Astrocyte (in vitro differentiated cells and primary cell): ENCODE data around the gene ZNHIT3.

ENCODE experiments used
- EZH2 ChIP-seq: IDR thresholded peaks from 2 replicates; pipeline ENCODE4 v1.6.1; 2012; ENCODE audit warnings: mild to moderate bottlenecking, low read length, inconsistent platforms; ENCODE audit not compliant: insufficient read depth
- TF ChIP-seq, protein P1 (sequence below): IDR thresholded peaks from 2 replicates; pipeline ENCODE4 v1.5.1; 2011; ENCODE audit warnings: low read depth, mild to moderate bottlenecking, inconsistent platforms, low read length, moderate library complexity; ENCODE audit not compliant: insufficient read depth

DNA sequence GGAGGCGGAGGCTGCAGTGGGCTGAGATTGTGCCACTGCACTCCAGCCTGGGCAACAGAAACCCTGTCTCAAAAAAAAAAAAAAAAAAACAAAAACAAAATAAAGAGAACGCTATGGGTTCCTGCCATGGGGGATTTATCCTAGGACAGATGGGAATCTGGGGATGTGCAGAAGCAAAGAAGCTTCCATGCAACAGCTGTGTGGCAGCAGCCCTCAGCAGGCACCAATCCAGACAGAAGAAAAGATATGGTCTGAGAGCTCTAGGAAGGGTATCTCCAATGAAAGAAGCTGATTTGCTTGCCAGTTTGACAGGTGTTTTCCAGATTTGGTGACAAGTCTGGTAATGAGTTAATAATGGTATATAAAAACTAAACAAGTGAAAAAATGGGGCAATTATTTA lies 36.6 kb downstream of the ZNHIT3 start:
- TF ChIP-seq, protein P1, sequence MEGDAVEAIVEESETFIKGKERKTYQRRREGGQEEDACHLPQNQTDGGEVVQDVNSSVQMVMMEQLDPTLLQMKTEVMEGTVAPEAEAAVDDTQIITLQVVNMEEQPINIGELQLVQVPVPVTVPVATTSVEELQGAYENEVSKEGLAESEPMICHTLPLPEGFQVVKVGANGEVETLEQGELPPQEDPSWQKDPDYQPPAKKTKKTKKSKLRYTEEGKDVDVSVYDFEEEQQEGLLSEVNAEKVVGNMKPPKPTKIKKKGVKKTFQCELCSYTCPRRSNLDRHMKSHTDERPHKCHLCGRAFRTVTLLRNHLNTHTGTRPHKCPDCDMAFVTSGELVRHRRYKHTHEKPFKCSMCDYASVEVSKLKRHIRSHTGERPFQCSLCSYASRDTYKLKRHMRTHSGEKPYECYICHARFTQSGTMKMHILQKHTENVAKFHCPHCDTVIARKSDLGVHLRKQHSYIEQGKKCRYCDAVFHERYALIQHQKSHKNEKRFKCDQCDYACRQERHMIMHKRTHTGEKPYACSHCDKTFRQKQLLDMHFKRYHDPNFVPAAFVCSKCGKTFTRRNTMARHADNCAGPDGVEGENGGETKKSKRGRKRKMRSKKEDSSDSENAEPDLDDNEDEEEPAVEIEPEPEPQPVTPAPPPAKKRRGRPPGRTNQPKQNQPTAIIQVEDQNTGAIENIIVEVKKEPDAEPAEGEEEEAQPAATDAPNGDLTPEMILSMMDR: no peak
- TF ChIP-seq EZH2: no peak
